Endothelial cell of umbilical vein (primary cell): ENCODE data around the gene MYH11.
"Not testable (repeated sequence)": the region's sequence is repeated elsewhere in the genome, so short reads cannot be mapped to it uniquely, and the experiment has no call there.

Experiments used
- POLR2A ChIP-seq: IDR thresholded peaks from 2 replicates; pipeline ENCODE4 v1.6.1; 2012; ENCODE audit warnings: low read depth, mild to moderate bottlenecking, control low read depth, low read length
- TF ChIP-seq, protein P1 (sequence below), 2 donors: IDR thresholded peaks; 1 replicate in 1 of 2; 2 replicates in 1 of 2; pipeline ENCODE4 v1.5.1; 2011; ENCODE audit warnings: low read length in 2 of 2, mild to moderate bottlenecking in 2 of 2, moderate library complexity in 2 of 2, control low read depth in 1 of 2, inconsistent platforms in 1 of 2, low read depth in 1 of 2; ENCODE audit not compliant: insufficient read depth in 1 of 2; ENCODE audit errors: extremely low read depth in 1 of 2

- TF ChIP-seq POLR2A, result not testable (repeated sequence)
- TF ChIP-seq, protein P1, sequence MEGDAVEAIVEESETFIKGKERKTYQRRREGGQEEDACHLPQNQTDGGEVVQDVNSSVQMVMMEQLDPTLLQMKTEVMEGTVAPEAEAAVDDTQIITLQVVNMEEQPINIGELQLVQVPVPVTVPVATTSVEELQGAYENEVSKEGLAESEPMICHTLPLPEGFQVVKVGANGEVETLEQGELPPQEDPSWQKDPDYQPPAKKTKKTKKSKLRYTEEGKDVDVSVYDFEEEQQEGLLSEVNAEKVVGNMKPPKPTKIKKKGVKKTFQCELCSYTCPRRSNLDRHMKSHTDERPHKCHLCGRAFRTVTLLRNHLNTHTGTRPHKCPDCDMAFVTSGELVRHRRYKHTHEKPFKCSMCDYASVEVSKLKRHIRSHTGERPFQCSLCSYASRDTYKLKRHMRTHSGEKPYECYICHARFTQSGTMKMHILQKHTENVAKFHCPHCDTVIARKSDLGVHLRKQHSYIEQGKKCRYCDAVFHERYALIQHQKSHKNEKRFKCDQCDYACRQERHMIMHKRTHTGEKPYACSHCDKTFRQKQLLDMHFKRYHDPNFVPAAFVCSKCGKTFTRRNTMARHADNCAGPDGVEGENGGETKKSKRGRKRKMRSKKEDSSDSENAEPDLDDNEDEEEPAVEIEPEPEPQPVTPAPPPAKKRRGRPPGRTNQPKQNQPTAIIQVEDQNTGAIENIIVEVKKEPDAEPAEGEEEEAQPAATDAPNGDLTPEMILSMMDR (IDR thresholded peaks at IDR 0.05; ENCODE audit: extremely low read depth in 1 of 2, insufficient read depth in 1 of 2, low read depth in 1 of 2, low read length in 2 of 2), result not testable (repeated sequence)
Observed at GRCh38 chr16:15655561-15655960, 201.3 kb downstream of the MYH11 start.
